HepG2 (cell line): Measurements from ENCODE around the gene FRMD8. TPM values are rescaled to one million over a fixed set of nuclear protein-coding genes. Genes with fewer than 3 reads are reported as not detected.

Source experiments
- DNMT3B ChIP-seq: conservative IDR thresholded peaks from 2 replicates; pipeline ENCODE4 v1.6.1; 2016; ENCODE audit warnings: missing biosample characterization, control low read depth
- ETV6 ChIP-seq: sonication (generic); formaldehyde crosslinking; conservative IDR thresholded peaks from 2 replicates; pipeline ENCODE4 v1.4.0; 2020; ENCODE audit warnings: missing genetic modification reagents
- HMGA1 ChIP-seq: sonication (generic); formaldehyde crosslinking; conservative IDR thresholded peaks from 2 replicates; pipeline ENCODE4 v1.4.0; 2020; ENCODE audit warnings: missing genetic modification reagents
- JDP2 ChIP-seq: sonication (generic); formaldehyde crosslinking; IDR thresholded peaks from 2 replicates; pipeline ENCODE4 v1.8.1; 2022; ENCODE audit warnings: missing genetic modification reagents, borderline replicate concordance
- NCOR1 ChIP-seq: fragments of 200-600 bp; sonication (generic); IDR thresholded peaks from 2 replicates; pipeline ENCODE4 v1.7.0; 2017; ENCODE audit warnings: antibody characterized with exemption, low read length, borderline replicate concordance
- PAWR ChIP-seq: sonication (generic); formaldehyde crosslinking; IDR thresholded peaks from 2 replicates; pipeline ENCODE4 v1.4.0; 2020; ENCODE audit warnings: missing genetic modification reagents, mild to moderate bottlenecking, borderline replicate concordance
- RXRB ChIP-seq: IDR thresholded peaks from 2 replicates; pipeline ENCODE4 v1.6.1; 2016; ENCODE audit warnings: borderline replicate concordance, missing genetic modification reagents, missing compliant biosample characterization
- SMC3 ChIP-seq: IDR thresholded peaks from 2 replicates; pipeline ENCODE4 v1.6.1; 2011; ENCODE audit warnings: low read length, improper control_type of control experiment
- SOX13 ChIP-seq, 3 experiments: fragments of 450-650 bp in 1 of 3; sonication (generic) in 1 of 3; formaldehyde crosslinking in 1 of 3; IDR thresholded peaks in 2 of 3; conservative IDR thresholded peaks in 1 of 3; 2 replicates each; pipeline versions ENCODE4 v1.5.0 to v1.6.1; 2016 to 2020; ENCODE audit warnings: antibody characterized with exemption in 1 of 3, mild to moderate bottlenecking in 1 of 3, missing compliant biosample characterization in 1 of 3, missing genetic modification reagents in 1 of 3, moderate library complexity in 1 of 3
- ZNF136 ChIP-seq: sonication (generic); formaldehyde crosslinking; IDR thresholded peaks from 2 replicates; pipeline ENCODE4 v1.8.1; 2022; ENCODE audit warnings: low read depth, mild to moderate bottlenecking, moderate library complexity, missing genetic modification reagents
- ZNF441 ChIP-seq: sonication (generic); formaldehyde crosslinking; IDR thresholded peaks from 2 replicates; pipeline ENCODE4 v1.7.0; 2021; ENCODE audit warnings: missing genetic modification reagents, borderline replicate concordance
- ZNF510 ChIP-seq: sonication (generic); formaldehyde crosslinking; IDR thresholded peaks from 2 replicates; pipeline ENCODE4 v1.4.0; 2020; ENCODE audit warnings: low read depth, mild to moderate bottlenecking, missing genetic modification reagents
- polyA plus RNA-seq, 8 experiments: library from polyadenylated mRNA; depleted of rRNA in 3 of 8; stranded (reverse) in 7 of 8; unstranded in 1 of 8; fragments of >200 nt; fragmentation: Illumina TruSeq in 4 of 8; extraction: Trizol in 4 of 8; gene quantifications; 2 replicates each; pipeline versions ENCODE4 v1.2.1 to v1.2.3, GENCODE V29; 2011 to 2016; ENCODE audit warnings: low read depth in 4 of 8, missing spikeins in 1 of 8, mixed read lengths in 1 of 8; ENCODE audit not compliant: insufficient read depth in 1 of 8
- total RNA-seq, 5 experiments: library from RNA; depleted of rRNA; stranded (reverse); fragments of >200 nt; fragmentation: Illumina TruSeq; extraction: Trizol; gene quantifications; 2 replicates each; pipeline ENCODE4 v1.2.3, GENCODE V29; 2016; ENCODE audit warnings: low read depth in 1 of 5
- TF ChIP-seq, protein P1 (sequence below): IDR thresholded peaks from 2 replicates; pipeline ENCODE4 v1.6.1; 2016; ENCODE audit warnings: low read depth, control low read depth
- TF ChIP-seq, protein P2 (sequence below): sonication (generic); formaldehyde crosslinking; IDR thresholded peaks from 2 replicates; pipeline ENCODE4 v1.5.0; 2020; ENCODE audit warnings: mild to moderate bottlenecking, missing genetic modification reagents, moderate library complexity
- TF ChIP-seq, protein P3 (sequence below): sonication (generic); formaldehyde crosslinking; IDR thresholded peaks from 2 replicates; pipeline ENCODE4 v1.4.0; 2020; ENCODE audit warnings: missing genetic modification reagents, low read depth, mild to moderate bottlenecking, borderline replicate concordance
- TF ChIP-seq, protein P4 (sequence below): sonication (generic); formaldehyde crosslinking; IDR thresholded peaks from 2 replicates; pipeline ENCODE4 v1.8.0; 2022; ENCODE audit warnings: missing genetic modification reagents, mild to moderate bottlenecking, borderline replicate concordance
- TF ChIP-seq, protein P5 (sequence below): sonication (generic); formaldehyde crosslinking; IDR thresholded peaks from 2 replicates; pipeline ENCODE4 v1.4.0; 2020; ENCODE audit warnings: missing genetic modification reagents
- TF ChIP-seq, protein P6 (sequence below): sonication (generic); formaldehyde crosslinking; IDR thresholded peaks from 2 replicates; pipeline ENCODE4 v1.5.0; 2020; ENCODE audit warnings: missing genetic modification reagents, mild to moderate bottlenecking, borderline replicate concordance

The FRMD8 gene
- total and polyA plus RNA-seq, 2 of the 13 experiments (the other 11 are each of a cell fraction or from before 2014, with no cell fraction given), result 5.8 to 20.6 TPM

DNA sequence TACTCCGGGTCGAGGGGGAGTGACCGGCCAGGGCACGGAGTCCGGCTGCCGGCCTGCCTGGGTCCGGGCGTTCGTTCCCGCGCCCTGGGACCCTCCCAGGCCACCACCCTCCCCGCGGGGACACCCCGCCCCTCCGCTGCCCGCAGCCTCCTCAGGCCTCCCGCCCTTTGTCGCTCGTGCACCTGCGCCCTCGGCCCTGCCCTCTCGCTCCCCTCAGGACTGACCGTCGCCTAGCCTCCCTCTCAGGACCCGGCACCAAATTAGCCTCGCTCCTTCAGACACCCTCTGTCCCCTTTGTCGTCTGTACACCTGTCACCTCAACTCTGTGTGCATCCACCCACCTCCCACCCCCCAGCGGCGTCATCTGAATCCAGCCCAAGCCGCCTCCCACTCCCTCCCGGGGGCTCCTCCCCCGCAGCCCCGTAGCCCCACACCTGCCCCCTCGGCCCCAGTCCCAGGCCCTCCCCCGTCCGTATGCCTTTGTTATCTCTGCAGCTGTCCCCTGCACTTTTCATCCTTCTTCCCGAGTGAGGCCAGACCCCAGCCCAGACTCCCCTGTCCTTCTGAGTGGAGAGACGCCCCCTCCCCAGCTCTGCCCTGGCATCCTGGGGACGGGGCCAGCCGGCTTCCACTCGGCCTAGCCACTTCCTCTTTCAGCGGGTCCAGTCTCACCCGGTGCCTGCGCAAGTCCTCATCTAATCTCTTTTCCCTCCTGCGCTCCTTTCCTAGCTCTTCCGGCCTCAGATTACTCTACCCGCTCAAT lies 31.2 kb upstream of the FRMD8 start (continued):
- TF ChIP-seq, protein P1, sequence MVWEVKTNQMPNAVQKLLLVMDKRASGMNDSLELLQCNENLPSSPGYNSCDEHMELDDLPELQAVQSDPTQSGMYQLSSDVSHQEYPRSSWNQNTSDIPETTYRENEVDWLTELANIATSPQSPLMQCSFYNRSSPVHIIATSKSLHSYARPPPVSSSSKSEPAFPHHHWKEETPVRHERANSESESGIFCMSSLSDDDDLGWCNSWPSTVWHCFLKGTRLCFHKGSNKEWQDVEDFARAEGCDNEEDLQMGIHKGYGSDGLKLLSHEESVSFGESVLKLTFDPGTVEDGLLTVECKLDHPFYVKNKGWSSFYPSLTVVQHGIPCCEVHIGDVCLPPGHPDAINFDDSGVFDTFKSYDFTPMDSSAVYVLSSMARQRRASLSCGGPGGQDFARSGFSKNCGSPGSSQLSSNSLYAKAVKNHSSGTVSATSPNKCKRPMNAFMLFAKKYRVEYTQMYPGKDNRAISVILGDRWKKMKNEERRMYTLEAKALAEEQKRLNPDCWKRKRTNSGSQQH (CRISPR knock-in tag), result no peak
- TF ChIP-seq, protein P2, sequence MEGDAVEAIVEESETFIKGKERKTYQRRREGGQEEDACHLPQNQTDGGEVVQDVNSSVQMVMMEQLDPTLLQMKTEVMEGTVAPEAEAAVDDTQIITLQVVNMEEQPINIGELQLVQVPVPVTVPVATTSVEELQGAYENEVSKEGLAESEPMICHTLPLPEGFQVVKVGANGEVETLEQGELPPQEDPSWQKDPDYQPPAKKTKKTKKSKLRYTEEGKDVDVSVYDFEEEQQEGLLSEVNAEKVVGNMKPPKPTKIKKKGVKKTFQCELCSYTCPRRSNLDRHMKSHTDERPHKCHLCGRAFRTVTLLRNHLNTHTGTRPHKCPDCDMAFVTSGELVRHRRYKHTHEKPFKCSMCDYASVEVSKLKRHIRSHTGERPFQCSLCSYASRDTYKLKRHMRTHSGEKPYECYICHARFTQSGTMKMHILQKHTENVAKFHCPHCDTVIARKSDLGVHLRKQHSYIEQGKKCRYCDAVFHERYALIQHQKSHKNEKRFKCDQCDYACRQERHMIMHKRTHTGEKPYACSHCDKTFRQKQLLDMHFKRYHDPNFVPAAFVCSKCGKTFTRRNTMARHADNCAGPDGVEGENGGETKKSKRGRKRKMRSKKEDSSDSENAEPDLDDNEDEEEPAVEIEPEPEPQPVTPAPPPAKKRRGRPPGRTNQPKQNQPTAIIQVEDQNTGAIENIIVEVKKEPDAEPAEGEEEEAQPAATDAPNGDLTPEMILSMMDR (CRISPR knock-in tag), result no peak
- TF ChIP-seq NCOR1 (no peak), JDP2 (no peak), ETV6 (CRISPR knock-in tag) (no peak), DNMT3B (no peak), PAWR (CRISPR knock-in tag) (no peak), ZNF510 (CRISPR knock-in tag) (0 out of 2 replicates have a peak, but pooled peaks have one; percentile 32), HMGA1 (no peak), RXRB (CRISPR knock-in tag) (no peak), ZNF441 (no peak), ZNF136 (CRISPR knock-in tag) (no peak), SOX13 (IDR thresholded peaks at IDR 0.05) (no peak), SOX13 (CRISPR knock-in tag; conservative IDR thresholded peaks at IDR 0.05 in 1 of 2, IDR thresholded peaks at IDR 0.05 in 1 of 2) (no peak), SMC3 (no peak)
- TF ChIP-seq, protein P3, sequence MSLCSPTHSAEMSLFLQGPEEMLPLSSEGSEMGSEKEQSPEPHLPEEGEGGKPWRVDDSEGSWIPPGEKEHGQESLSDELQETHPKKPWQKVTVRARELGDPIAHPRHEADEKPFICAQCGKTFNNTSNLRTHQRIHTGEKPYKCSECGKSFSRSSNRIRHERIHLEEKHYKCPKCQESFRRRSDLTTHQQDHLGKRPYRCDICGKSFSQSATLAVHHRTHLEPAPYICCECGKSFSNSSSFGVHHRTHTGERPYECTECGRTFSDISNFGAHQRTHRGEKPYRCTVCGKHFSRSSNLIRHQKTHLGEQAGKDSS (CRISPR knock-in tag), result peak; percentile 69; the same call in 1 of the 2 replicates
- TF ChIP-seq, protein P4, sequence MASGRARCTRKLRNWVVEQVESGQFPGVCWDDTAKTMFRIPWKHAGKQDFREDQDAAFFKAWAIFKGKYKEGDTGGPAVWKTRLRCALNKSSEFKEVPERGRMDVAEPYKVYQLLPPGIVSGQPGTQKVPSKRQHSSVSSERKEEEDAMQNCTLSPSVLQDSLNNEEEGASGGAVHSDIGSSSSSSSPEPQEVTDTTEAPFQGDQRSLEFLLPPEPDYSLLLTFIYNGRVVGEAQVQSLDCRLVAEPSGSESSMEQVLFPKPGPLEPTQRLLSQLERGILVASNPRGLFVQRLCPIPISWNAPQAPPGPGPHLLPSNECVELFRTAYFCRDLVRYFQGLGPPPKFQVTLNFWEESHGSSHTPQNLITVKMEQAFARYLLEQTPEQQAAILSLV (CRISPR knock-in tag), result peak; percentile 27; the same call in 1 of the 2 replicates
- TF ChIP-seq, protein P5, sequence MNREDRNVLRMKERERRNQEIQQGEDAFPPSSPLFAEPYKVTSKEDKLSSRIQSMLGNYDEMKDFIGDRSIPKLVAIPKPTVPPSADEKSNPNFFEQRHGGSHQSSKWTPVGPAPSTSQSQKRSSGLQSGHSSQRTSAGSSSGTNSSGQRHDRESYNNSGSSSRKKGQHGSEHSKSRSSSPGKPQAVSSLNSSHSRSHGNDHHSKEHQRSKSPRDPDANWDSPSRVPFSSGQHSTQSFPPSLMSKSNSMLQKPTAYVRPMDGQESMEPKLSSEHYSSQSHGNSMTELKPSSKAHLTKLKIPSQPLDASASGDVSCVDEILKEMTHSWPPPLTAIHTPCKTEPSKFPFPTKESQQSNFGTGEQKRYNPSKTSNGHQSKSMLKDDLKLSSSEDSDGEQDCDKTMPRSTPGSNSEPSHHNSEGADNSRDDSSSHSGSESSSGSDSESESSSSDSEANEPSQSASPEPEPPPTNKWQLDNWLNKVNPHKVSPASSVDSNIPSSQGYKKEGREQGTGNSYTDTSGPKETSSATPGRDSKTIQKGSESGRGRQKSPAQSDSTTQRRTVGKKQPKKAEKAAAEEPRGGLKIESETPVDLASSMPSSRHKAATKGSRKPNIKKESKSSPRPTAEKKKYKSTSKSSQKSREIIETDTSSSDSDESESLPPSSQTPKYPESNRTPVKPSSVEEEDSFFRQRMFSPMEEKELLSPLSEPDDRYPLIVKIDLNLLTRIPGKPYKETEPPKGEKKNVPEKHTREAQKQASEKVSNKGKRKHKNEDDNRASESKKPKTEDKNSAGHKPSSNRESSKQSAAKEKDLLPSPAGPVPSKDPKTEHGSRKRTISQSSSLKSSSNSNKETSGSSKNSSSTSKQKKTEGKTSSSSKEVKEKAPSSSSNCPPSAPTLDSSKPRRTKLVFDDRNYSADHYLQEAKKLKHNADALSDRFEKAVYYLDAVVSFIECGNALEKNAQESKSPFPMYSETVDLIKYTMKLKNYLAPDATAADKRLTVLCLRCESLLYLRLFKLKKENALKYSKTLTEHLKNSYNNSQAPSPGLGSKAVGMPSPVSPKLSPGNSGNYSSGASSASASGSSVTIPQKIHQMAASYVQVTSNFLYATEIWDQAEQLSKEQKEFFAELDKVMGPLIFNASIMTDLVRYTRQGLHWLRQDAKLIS (CRISPR knock-in tag), result no peak
- TF ChIP-seq, protein P6, sequence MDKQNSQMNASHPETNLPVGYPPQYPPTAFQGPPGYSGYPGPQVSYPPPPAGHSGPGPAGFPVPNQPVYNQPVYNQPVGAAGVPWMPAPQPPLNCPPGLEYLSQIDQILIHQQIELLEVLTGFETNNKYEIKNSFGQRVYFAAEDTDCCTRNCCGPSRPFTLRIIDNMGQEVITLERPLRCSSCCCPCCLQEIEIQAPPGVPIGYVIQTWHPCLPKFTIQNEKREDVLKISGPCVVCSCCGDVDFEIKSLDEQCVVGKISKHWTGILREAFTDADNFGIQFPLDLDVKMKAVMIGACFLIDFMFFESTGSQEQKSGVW, result no peak
